Activated T-cell treated with anti-CD3 and anti-CD28 coated beads, Interleukin-2, amount 50 U/mL, for 4 hours (primary cell): Measurements from ENCODE around the gene TXNDC12. TPM values are rescaled to one million over a fixed set of nuclear protein-coding genes. Genes with fewer than 3 reads are reported as not detected.

Experiments used
- total RNA-seq, 3 donors: library from RNA; stranded (reverse); gene quantifications; one replicate each; pipeline ENCODE4 v1.2.1, GENCODE V29; 2021

TXNDC12 gene
- total RNA-seq, 3 donors from 2014 or later, result 27.2 to 34.8 (median 32.1) TPM

Other genes with a start within 250 kb of the TXNDC12 start
- 100 to 1,000 TPM; 131 to 139 (median 137) TPM for gene NRDC, start 176.5 kb downstream of the TXNDC12 start, total RNA-seq
- under 1 TPM; 0.05 to 0.11 (median 0.08) TPM for gene RAB3B, start 64.5 kb downstream of the TXNDC12 start, total RNA-seq
- 10 to 100 TPM; 26.4 to 27.1 (median 27.1) TPM for gene KTI12, start 21.4 kb downstream of the TXNDC12 start, total RNA-seq
- gene BTF3L4, start 1.1 kb upstream of the TXNDC12 start, total RNA-seq, result 10 to 100 TPM; 48.9 to 52.7 (median 51.4) TPM
- 1 to 10 TPM; 5.4 to 5.9 (median 5.5) TPM for gene ZFYVE9, start 86.9 kb upstream of the TXNDC12 start, total RNA-seq